Lung microvascular endothelial cell (primary cell): ENCODE results near the gene PYGB. TPM values are rescaled to one million over a fixed set of nuclear protein-coding genes. Genes with fewer than 3 reads are reported as not detected.

Experiments
- DNase-seq, 2 donors: peaks; one replicate each; pipeline versions ENCODE4 v3.0.0 to v3.0.0-alpha.2; 2010; ENCODE audit warnings: low read depth in 2 of 2
- total RNA-seq: library from RNA; depleted of rRNA; stranded (reverse); fragments of >200 nt; gene quantifications from 2 replicates; pipeline ENCODE4 v1.2.1, GENCODE V29; 2014

Gene PYGB
- total RNA-seq, 1 donor from 2014 or later, result 62.3 TPM

- no peak for DNase-seq
Observed at GRCh38 chr20:25293910-25294458, 46.1 kb downstream of the PYGB start.

GRCh38 chr20:25294459-25295385 lies 46.8 kb downstream of the PYGB start:
- DNase-seq, result peak; percentile 73 to 86

GRCh38 chr20:25295386-25296093 lies 47.7 kb downstream of the PYGB start:
- DNase-seq, result no peak

GRCh38 chr20:25296094-25297093 lies 48.5 kb downstream of the PYGB start:
- peak; percentile 16 to 19 for DNase-seq

DNA sequence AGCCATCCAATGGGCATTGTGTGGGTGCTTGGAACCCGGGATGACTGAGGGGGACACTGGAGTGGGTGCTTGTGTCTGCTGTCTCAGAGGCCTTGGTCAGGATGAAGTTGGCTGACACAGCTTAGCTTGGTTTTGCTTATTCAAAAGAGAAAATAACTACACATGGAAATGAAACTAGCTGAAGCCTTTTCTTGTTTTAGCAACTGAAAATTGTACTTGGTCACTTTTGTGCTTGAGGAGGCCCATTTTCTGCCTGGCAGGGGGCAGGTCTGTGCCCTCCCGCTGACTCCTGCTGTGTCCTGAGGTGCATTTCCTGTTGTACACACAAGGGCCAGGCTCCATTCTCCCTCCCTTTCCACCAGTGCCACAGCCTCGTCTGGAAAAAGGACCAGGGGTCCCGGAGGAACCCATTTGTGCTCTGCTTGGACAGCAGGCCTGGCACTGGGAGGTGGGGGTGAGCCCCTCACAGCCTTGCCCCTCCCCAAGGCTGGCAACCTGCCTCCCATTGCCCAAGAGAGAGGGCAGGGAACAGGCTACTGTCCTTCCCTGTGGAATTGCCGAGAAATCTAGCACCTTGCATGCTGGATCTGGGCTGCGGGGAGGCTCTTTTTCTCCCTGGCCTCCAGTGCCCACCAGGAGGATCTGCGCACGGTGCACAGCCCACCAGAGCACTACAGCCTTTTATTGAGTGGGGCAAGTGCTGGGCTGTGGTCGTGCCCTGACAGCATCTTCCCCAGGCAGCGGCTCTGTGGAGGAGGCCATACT lies 49.4 kb downstream of the PYGB start:
- no peak for DNase-seq

DNA sequence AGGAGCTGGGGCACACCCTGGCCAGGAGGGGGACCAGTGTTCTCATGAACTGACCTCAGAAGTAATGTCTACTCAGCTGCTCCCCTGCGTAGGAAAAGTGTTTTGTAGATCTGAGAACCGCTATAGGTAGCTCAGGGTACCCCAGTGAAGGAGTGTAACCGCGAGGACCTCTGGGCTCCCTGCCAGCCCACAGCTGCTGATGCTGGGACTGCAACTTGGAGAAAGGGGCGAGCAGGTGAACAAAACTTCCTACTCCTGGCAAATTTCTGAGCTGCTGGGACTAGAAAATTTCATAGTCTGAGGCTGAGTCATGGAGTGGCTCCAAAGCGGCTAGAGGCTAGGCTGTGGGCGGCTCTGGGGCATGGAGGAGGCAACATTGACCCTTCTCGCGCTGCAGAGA lies 51.9 kb downstream of the PYGB start:
- DNase-seq, result no peak

- DNase-seq, result no peak
Observed at GRCh38 chr20:25300496-25301170, 52.7 kb downstream of the PYGB start.

DNA sequence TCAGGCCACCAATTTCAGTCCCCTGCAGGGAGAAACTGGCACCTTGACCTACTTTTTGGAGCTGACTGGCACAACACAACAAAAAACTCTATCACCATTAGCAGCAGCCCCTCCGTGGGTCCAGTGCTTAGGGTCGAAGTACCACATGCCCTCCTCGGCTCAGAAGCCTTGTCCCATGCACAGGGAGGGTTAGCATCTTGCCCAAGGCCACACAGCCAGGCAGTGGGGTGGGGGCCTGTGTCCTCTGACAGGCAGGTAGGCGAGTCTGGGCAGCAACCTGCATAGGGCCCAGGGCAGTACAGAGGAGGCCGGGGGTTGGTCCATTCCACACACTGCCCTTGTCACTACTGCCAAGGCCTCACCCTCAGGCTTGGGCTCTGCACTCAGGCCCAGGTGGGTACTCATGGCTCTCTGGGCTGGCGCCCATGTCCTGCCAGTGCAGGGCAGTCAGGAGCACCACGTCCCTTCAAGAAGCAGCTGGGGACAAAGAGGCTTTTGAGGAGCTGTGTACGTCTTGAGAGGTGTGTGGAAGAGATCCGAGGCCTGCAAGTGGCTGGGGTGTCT lies 53.6 kb downstream of the PYGB start:
- no peak for DNase-seq

- DNase-seq, result no peak
Observed at GRCh38 chr20:25302596-25302995, 54.7 kb downstream of the PYGB start.

GRCh38 chr20:25303292-25304024 lies 55.6 kb downstream of the PYGB start:
- DNase-seq, result no peak

DNA sequence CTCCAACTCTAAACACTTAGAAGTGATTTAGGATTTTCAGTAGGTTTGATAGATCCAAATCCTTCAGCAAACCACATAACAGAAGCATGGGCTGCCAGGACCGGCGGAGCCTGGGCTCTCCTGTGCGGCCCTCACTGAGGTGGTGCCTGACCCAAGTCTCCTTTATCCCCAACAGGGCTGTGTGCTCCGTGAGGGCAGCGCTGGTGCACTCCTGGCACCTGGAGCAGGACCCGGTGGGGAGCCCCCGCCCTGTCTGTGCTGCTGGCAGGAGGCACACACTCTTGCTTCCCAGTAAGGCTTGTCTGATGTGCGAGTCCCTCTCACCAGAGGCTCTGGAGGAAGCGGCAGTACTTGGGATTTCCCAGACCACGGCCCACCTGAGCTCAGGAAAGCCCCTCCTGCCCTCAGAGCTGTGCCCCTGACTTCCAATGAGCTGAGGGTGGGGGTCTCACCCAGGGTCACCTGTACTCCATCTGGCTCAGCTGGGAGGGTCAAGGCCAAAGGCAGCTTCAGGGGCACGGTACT lies 56.2 kb downstream of the PYGB start:
- no peak for DNase-seq

GRCh38 chr20:25306991-25307903 lies 59.4 kb downstream of the PYGB start:
- DNase-seq, result peak in 1 of 2 donors; percentile 26

- no peak for DNase-seq
Observed at GRCh38 chr20:25308083-25308491, 60.2 kb downstream of the PYGB start.

DNA sequence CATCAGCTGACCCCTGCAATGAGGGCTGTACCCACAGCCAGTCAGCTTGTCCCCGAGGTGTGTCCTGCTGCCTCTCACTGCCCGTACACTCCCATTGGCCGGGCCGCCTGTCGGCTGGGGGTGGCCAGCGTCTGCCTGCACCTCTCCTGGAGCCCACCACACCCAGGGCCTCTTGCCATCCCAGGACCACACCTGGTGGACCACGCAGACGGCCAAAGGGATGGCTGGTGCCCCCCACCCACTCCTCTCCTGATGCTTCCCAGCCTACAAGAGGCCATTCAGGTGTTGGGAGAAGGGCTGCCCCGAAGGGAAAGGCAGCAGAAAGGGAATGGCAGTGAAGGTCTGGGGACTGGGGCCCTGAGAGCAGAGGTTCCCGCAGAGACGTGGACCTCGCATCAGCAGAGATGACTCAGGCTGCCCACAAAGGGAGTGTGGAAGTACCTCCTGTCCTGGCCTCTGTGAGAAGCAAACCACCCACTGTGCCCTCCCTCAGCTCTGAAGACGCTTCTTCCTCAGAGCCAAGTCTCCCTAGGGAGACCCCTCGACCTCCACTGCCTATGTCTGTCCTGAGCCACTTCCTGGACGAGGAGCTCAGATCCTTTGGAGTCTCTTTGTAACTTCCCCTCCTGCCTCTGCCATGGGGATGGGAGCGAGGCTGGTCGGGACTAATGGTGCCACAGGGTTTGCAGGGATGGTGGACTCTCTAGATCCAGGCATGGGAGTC lies 60.9 kb downstream of the PYGB start:
- peak in 1 of 2 donors; percentile 54 for DNase-seq

DNA sequence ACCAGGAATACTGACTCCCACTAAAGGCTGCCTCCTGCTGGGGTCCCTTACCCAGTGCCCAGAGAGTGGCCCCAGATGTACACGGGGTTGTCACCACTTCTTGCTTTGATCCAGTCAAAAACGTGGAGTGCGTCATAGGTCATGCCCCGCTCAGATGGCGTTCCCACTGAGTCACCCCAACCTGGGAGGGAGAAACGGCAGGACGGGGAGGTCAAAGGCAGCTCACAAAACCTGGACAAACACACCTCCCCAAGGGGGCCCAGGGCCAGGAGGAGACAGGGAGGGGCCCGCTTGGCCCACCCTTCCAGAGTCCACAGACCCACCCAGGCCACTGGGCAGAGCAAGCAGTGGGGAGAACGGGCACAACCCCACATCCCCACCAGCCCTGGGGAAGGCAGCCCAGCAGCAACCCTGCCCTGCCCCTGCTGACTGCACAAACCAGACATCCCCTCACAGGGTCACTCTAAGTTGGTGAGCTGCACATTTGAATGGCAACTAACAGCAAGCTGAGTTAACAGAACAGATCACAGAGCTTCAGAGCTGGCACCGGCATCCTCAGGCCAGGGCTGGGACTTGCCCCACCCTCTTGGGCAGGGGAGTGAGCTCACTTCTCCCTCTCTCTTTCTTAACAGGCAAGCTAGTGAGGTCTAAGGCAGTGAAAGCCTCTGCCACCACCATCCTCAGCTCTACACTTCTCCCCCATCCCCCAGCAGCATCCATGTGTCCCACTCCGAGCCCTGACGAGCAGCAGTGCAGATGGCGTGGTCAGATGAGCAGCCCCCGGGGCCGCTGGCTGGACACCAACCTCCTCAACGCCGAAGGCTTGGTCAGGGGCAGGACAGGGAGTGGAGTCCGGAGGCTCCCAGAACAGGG lies 61.7 kb downstream of the PYGB start:
- peak; percentile 66 to 67 for DNase-seq
